ENCODE data around the gene ZCCHC7.

- no peak for TF ChIP-seq CTCF (IDR thresholded peaks at IDR 0.05; ENCODE audit: insufficient read depth, low read depth, low read length)
- no peak for TF ChIP-seq EZH2 (IDR thresholded peaks at IDR 0.05; ENCODE audit: insufficient read depth, low read length)
These were observed 27.8 kb downstream of the ZCCHC7 start for GRCh38 chr9:37148181-37148580.

All from astrocyte (in vitro differentiated cells and primary cell).